Upper lobe of left lung (tissue), 4 donors: ENCODE data around the gene ADAMTSL2.

Experiments
- CTCF ChIP-seq, 6 experiments: fragments of 450-650 bp in 4 of 6; fragments of 200-600 bp in 2 of 6; sonication (generic) in 2 of 6; IDR thresholded peaks; one replicate each; pipeline ENCODE4 v1.5.1; 2016 to 2019; ENCODE audit warnings: antibody characterized with exemption in 6 of 6
- EP300 ChIP-seq, 4 donors: sonication (generic); formaldehyde crosslinking; IDR thresholded peaks; one replicate each; pipeline ENCODE4 v1.5.1; 2017; ENCODE audit warnings: antibody characterized with exemption in 4 of 4, control low read depth in 2 of 4

- no peak for TF ChIP-seq CTCF (IDR thresholded peaks at IDR 0.05)
- TF ChIP-seq EP300 (IDR thresholded peaks at IDR 0.05), result no peak
Measured at GRCh38 chr9:133521122-133522072, 13.1 kb upstream of the ADAMTSL2 start.
